Testis (tissue), 3 donors: ENCODE measurements around the gene AGXT2. TPM values are rescaled to one million over a fixed set of nuclear protein-coding genes. Genes with fewer than 3 reads are reported as not detected.

ENCODE experiments used
- DNase-seq: peaks from one replicate; pipeline ENCODE4 v3.0.0-alpha.2; 2019
- H3K27ac ChIP-seq, 2 donors: fragments of 200-600 bp; sonication (generic); one replicate each; pipeline ENCODE4 v1.5.1; 2019
- H3K27me3 ChIP-seq: fragments of 200-600 bp; sonication (generic); one replicate; pipeline ENCODE4 v1.5.1; 2019
- H3K36me3 ChIP-seq: fragments of 200-600 bp; sonication (generic); one replicate; pipeline ENCODE4 v1.5.1; 2017; ENCODE audit warnings: low read depth; ENCODE audit errors: missing control alignments
- H3K4me1 ChIP-seq: fragments of 200-600 bp; sonication (generic); one replicate; pipeline ENCODE4 v1.5.1; 2019
- H3K4me3 ChIP-seq, 2 donors: fragments of 200-600 bp; sonication (generic); one replicate each; pipeline ENCODE4 v1.5.1; 2017 to 2019
- H3K9me3 ChIP-seq: fragments of 200-600 bp; sonication (generic); one replicate; pipeline ENCODE4 v1.5.1; 2017
- POLR2A ChIP-seq: fragments of 450-650 bp; IDR thresholded peaks from one replicate; pipeline ENCODE4 v1.6.1; 2017; ENCODE audit warnings: antibody characterized with exemption, mild to moderate bottlenecking, moderate library complexity
- WGBS, 2 donors: methylation state at CpG; one replicate each; pipeline ENCODE4 v1.1.5; 2018; 5-methylcytosine and 5-hydroxymethylcytosine counted together
- intact Hi-C: fragments of 100-400 bp; cut with DNase I; formaldehyde crosslinking; loops from one replicate; pipeline ENCODE4 v1.15.1; 2023; ENCODE audit warnings: low total_unique reads
- polyA plus RNA-seq: library from polyadenylated mRNA; stranded (reverse); fragments of 350-450 nt; fragmentation: Illumina TruSeq; extraction: RNeasy Lipid Tissue Mini Kit (QIAGEN cat#74804); gene quantifications from one replicate; pipeline ENCODE4 v1.2.3, GENCODE V29; 2014; ENCODE audit warnings: low read depth, low replicate concordance; ENCODE audit not compliant: insufficient read depth
- total RNA-seq, 2 donors: library from RNA; depleted of rRNA; stranded (reverse); fragments of >200 nt; gene quantifications; one replicate each; pipeline ENCODE4 v1.2.3, GENCODE V29; 2016
- TF ChIP-seq, protein P1 (sequence below), 3 experiments: fragments of 450-650 bp in 2 of 3; fragments of 200-600 bp in 1 of 3; sonication (generic) in 1 of 3; IDR thresholded peaks; one replicate each; pipeline ENCODE4 v1.5.1; 2016 to 2019; ENCODE audit warnings: antibody characterized with exemption in 3 of 3, mild to moderate bottlenecking in 2 of 3, moderate library complexity in 1 of 3

Gene AGXT2
- total and polyA plus RNA-seq, 3 donors from 2014 or later: 0.25 TPM; not detected in 2

DNA sequence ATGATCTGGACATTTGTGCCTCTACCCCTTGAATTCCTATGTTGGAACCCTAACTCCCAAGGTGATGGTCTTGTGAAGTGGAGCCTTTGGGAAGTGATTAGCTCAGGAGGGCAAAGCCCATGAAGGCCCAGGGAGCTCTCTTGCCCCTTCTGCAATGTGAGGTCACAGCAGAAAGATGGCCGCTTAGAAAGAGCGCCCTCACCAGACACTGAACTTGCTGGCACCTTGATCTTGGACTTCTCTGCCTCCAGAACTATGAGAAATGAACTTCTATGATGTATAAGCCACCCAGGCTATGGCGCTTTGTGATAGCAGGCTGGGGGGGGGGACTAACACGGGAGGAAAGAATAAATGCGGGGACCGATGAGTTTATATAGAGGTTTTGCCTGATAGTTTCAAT lies 45.3 kb downstream of the AGXT2 start:
- no peaks in the 10 kb centered on the region for H3K36me3 ChIP-seq
- no peaks in the 10 kb centered on the region for H3K27me3 ChIP-seq
- H3K4me1 ChIP-seq: no peaks in the 10 kb centered on the region
- H3K4me3 ChIP-seq: no peak overlapping the region
- no peak overlapping the region for H3K27ac ChIP-seq
- DNase-seq: no peak
- H3K9me3 ChIP-seq: no peaks in the 10 kb centered on the region
- TF ChIP-seq, protein P1, sequence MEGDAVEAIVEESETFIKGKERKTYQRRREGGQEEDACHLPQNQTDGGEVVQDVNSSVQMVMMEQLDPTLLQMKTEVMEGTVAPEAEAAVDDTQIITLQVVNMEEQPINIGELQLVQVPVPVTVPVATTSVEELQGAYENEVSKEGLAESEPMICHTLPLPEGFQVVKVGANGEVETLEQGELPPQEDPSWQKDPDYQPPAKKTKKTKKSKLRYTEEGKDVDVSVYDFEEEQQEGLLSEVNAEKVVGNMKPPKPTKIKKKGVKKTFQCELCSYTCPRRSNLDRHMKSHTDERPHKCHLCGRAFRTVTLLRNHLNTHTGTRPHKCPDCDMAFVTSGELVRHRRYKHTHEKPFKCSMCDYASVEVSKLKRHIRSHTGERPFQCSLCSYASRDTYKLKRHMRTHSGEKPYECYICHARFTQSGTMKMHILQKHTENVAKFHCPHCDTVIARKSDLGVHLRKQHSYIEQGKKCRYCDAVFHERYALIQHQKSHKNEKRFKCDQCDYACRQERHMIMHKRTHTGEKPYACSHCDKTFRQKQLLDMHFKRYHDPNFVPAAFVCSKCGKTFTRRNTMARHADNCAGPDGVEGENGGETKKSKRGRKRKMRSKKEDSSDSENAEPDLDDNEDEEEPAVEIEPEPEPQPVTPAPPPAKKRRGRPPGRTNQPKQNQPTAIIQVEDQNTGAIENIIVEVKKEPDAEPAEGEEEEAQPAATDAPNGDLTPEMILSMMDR (IDR thresholded peaks at IDR 0.05): no peak
- TF ChIP-seq POLR2A: no peak
- WGBS, 2 donors: 84 to 89% methylated on average over 6 of the region's 6 CpGs
- intact Hi-C loops: no loop called here

DNA sequence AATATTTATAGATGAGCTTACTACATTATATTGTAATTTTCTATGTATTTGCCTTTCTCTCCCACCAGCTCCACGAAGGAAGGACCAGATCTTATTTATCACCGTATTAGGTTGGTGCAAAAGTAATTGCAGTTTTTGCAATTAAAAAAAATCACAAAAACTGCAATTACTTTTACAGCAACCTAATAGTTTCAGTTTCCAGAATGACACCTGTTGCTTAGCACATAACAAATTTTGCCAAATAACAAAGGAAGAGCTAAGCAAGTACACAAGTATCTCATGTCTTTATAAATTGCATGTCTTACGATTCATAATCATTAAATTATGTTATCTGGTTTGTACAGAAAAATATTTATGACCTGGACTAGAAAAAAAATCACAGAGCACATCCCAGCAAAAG lies 45.9 kb downstream of the AGXT2 start:
- no peak overlapping the region for H3K27ac ChIP-seq
- no peak overlapping the region for H3K4me3 ChIP-seq
- no peaks in the 10 kb centered on the region for H3K27me3 ChIP-seq
- TF ChIP-seq POLR2A: no peak
- TF ChIP-seq, protein P1 (IDR thresholded peaks at IDR 0.05): no peak
- 43 to 82% methylated on average over 3 of the region's 3 CpGs for WGBS, 2 donors
- H3K4me1 ChIP-seq: no peaks in the 10 kb centered on the region
- H3K36me3 ChIP-seq: no peaks in the 10 kb centered on the region
- no peak for DNase-seq
- intact Hi-C loops: no loop called here
- H3K9me3 ChIP-seq: no peaks in the 10 kb centered on the region

DNA sequence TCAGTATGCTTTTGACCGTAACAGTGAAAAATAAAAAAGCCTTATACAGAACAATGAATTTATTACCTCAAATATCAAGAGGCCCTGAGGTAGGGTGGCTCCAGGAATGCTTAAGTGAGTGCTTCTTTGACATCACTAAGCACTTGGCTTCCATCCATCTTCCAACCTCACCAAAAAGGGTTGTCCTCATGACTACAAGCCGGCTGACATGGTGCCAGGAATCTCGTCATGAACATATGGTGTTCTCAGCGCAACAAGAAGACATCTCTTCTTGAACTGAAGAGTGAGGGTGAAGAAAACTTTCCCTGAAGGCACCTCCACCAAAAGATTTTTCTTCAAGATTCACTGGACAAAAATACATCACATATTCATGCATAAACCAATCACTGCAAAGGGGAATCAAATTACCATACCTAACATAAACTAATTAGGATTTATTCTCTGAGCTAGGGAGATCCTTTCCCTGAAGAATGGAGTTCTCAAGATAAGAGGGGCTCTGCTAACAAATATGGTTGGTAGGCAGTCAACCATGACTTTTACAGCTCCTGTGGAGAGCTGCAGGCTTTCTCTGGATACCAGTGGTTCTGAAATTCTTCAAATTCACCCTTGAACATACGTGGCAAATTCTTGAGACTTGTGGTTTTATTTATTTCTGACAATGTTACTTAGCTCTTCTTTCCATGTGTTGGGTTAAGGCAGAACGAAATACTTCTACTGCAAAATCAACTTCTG lies 49.5 kb downstream of the AGXT2 start:
- TF ChIP-seq POLR2A: no peak
- TF ChIP-seq, protein P1 (IDR thresholded peaks at IDR 0.05): no peak
- DNase-seq: no peak
- WGBS, 2 donors: 71 to 73% methylated on average over 6 of the region's 6 CpGs
- Histone ChIP-seq H3K27ac (no peak overlapping the region), H3K4me3 (no peak overlapping the region), H3K9me3 (no peaks in the 10 kb centered on the region), H3K27me3 (no peaks in the 10 kb centered on the region), H3K36me3 (no peaks in the 10 kb centered on the region), H3K4me1 (peaks cover 4% of the 10 kb centered on the region)
- intact Hi-C loops: no loop called here

DNA sequence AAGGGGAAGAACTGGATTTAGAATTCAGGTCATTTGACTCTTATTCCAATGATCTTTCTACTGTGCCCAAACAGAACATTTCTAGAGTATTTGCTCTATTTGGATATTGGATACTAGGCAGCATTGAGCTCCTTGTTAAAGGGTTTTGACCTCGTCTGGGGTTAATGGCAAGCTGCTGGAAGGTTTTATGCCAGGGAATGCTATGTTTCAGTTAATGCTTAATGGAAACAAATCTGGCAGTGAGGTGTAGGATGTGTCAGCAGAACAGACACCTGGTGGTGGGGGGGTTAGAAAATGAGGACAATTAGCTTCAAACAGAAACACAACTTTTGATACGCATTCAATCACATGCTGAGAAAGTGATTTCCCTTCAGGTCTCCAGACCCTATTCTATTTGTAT lies 51.5 kb downstream of the AGXT2 start:
- 85 to 88% methylated on average over 2 of the region's 2 CpGs for WGBS, 2 donors
- Histone ChIP-seq H3K27ac (no peak overlapping the region), H3K27me3 (no peaks in the 10 kb centered on the region), H3K9me3 (no peaks in the 10 kb centered on the region), H3K4me1 (peaks cover 4% of the 10 kb centered on the region), H3K36me3 (no peaks in the 10 kb centered on the region), H3K4me3 (no peak overlapping the region)
- TF ChIP-seq, protein P1 (IDR thresholded peaks at IDR 0.05): no peak
- TF ChIP-seq POLR2A: no peak
- intact Hi-C loops: no loop called here
- DNase-seq: no peak

DNA sequence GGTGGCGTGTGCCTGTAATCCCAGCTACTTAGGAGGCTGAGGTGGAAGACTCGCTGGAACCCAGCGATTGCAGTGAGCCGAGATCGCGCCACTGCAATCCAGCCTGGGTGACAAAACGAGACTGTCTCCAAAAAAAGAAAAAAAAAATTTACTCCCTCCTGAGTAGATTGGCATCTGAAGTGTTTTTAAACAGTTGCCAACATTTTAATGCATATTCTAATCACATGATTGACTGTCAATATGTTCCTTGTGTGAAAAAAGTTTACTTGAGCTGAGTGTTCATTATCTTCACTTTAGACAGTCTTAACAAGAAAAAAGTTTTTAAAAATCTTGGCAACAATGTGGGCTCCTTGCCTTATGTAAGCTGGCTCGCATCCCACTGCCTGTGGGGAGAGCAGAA lies 53.8 kb downstream of the AGXT2 start:
- Histone ChIP-seq H3K9me3 (no peaks in the 10 kb centered on the region), H3K4me3 (no peak overlapping the region), H3K27me3 (no peaks in the 10 kb centered on the region), H3K4me1 (peaks cover 4% of the 10 kb centered on the region), H3K36me3 (no peaks in the 10 kb centered on the region), H3K27ac (no peak overlapping the region)
- intact Hi-C loops: no loop called here
- no peak for TF ChIP-seq POLR2A
- TF ChIP-seq, protein P1 (IDR thresholded peaks at IDR 0.05): no peak
- no peak for DNase-seq
- WGBS, 2 donors: 84 to 91% methylated on average over 8 of the region's 8 CpGs
